22Rv1 (cell line): Measurements from ENCODE around the gene CRHR1.

Experiments
- CTCF ChIP-seq: fragments of 450-650 bp; IDR thresholded peaks from 2 replicates; pipeline ENCODE4 v1.5.1; 2017; ENCODE audit warnings: mild to moderate bottlenecking
- ZFX ChIP-seq: fragments of 450-650 bp; IDR thresholded peaks from 2 replicates; pipeline ENCODE4 v1.6.1; 2017; ENCODE audit warnings: antibody characterized with exemption, borderline replicate concordance

DNA sequence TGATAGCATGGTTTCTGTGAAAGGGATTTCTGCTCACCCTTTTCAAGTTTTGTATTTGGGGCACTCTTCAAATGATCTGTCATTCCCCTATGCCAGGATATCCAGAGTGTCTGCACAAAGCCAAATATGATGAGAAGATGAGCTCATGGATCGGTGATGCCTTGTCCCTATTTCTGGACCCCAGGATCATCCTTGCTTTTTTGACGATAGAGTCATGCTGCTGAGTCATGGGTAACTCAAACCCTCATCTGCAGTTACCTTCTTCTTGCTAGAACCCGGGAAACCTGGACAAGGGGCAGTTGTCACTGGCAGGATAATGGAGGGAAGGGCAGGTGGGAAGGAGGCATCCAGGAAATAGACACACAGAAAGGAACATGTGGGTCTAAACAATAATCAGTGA is 92.4 kb downstream of the CRHR1 start:
- TF ChIP-seq CTCF: no peak
- TF ChIP-seq ZFX: no peak
